K562 (cell line): ENCODE measurements around the gene HMGA1. TPM values are rescaled to one million over a fixed set of nuclear protein-coding genes. Genes with fewer than 3 reads are reported as not detected.

Experiments
- CHD1 ChIP-seq: fragments of 200-600 bp; sonication (generic); IDR thresholded peaks from one replicate; pipeline ENCODE4 v1.6.1; 2012; ENCODE audit warnings: mild to moderate bottlenecking, moderate library complexity, low read length, inconsistent platforms
- EGR1 ChIP-seq: fragments of 450-650 bp; conservative IDR thresholded peaks from 2 replicates; pipeline ENCODE4 v1.6.1; 2017; ENCODE audit warnings: mild to moderate bottlenecking
- GABPA ChIP-seq: fragments of 200-800 bp; sonication (Bioruptor generic); conservative IDR thresholded peaks from 2 replicates; pipeline ENCODE4 v1.6.1; 2016; ENCODE audit warnings: low read depth, missing genetic modification characterization, missing compliant biosample characterization
- JUND ChIP-seq, 2 experiments: IDR thresholded peaks; 2 replicates in 1 of 2; 3 replicates in 1 of 2; pipeline ENCODE4 v1.6.1; 2011; ENCODE audit warnings: borderline replicate concordance in 2 of 2, low read depth in 2 of 2, low read length in 2 of 2, improper control_type of control experiment in 1 of 2, missing biosample characterization in 1 of 2, missing genetic modification characterization in 1 of 2, missing genetic modification reagents in 1 of 2
- LARP7 ChIP-seq: fragments of 450-650 bp; IDR thresholded peaks from 2 replicates; pipeline ENCODE4 v1.6.1; 2016
- YBX1 ChIP-seq: fragments of 450-650 bp; IDR thresholded peaks from 2 replicates; pipeline ENCODE4 v1.7.1; 2016; ENCODE audit warnings: mild to moderate bottlenecking
- ZNF146 ChIP-seq: IDR thresholded peaks from one replicate; pipeline ENCODE4 v1.6.1; 2018; ENCODE audit warnings: missing compliant biosample characterization; ENCODE audit not compliant: unreplicated experiment
- ZNF253 ChIP-seq: fragments of 250-450 bp; sonication (Bioruptor Pico); conservative IDR thresholded peaks from 2 replicates; pipeline ENCODE4 v1.6.1; 2021; ENCODE audit warnings: mild to moderate bottlenecking
- ZNF444 ChIP-seq: fragments of 250-450 bp; sonication (Bioruptor Pico); IDR thresholded peaks from 2 replicates; pipeline ENCODE4 v1.4.0; 2020; ENCODE audit warnings: mild to moderate bottlenecking, moderate library complexity
- ZNF586 ChIP-seq: fragments of 450-650 bp; formaldehyde crosslinking; conservative IDR thresholded peaks from 2 replicates; pipeline ENCODE4 v1.4.0; 2020; ENCODE audit warnings: mild to moderate bottlenecking, moderate library complexity
- ZNF785 ChIP-seq: fragments of 250-450 bp; sonication (Bioruptor Pico); IDR thresholded peaks from 2 replicates; pipeline ENCODE4 v1.4.0; 2020; ENCODE audit warnings: mild to moderate bottlenecking
- polyA plus RNA-seq, 8 experiments: library from polyadenylated mRNA; depleted of rRNA in 4 of 8; stranded (reverse) in 5 of 8; unstranded in 3 of 8; fragments of >200 nt; fragmentation: Nextera tagmentation in 2 of 8; fragmentation: Illumina TruSeq in 1 of 8; extraction: Ambion mirVana in 2 of 8; extraction: Trizol in 1 of 8; gene quantifications; 2 replicates each; pipeline versions ENCODE4 v1.2.1 to v1.2.3, GENCODE V29; 2011 to 2014; ENCODE audit warnings: inconsistent platforms in 1 of 8, missing spikeins in 1 of 8
- total RNA-seq, 7 experiments: library from RNA; depleted of rRNA in 6 of 7; stranded (reverse); fragments of >200 nt in 6 of 7; fragmentation: Illumina TruSeq in 2 of 7; extraction: Trizol in 2 of 7; gene quantifications; 2 replicates each; pipeline versions ENCODE4 v1.2.1 to v1.2.3, GENCODE V29; 2011 to 2021; ENCODE audit warnings: low replicate concordance in 1 of 7
- TF ChIP-seq, protein P1 (sequence below): sonication (generic); formaldehyde crosslinking; IDR thresholded peaks from 2 replicates; pipeline ENCODE4 v1.8.0; 2023; ENCODE audit warnings: mild to moderate bottlenecking, missing genetic modification reagents
- TF ChIP-seq, protein P2 (sequence below): fragments of 450-650 bp; formaldehyde crosslinking; IDR thresholded peaks from 2 replicates; pipeline ENCODE4 v1.4.0; 2020; ENCODE audit warnings: mild to moderate bottlenecking, mixed read lengths
- TF ChIP-seq, protein P3 (sequence below), 2 experiments: fragments of 450-650 bp; IDR thresholded peaks; 2 replicates each; pipeline ENCODE4 v1.6.1; 2018; ENCODE audit warnings: mild to moderate bottlenecking in 2 of 2, low read depth in 1 of 2; ENCODE audit not compliant: partially characterized antibody in 2 of 2
- TF ChIP-seq, protein P4 (sequence below): fragments of 250-450 bp; sonication (Bioruptor Pico); IDR thresholded peaks from 2 replicates; pipeline ENCODE4 v1.8.0; 2021; ENCODE audit warnings: mild to moderate bottlenecking, moderate library complexity

The HMGA1 gene
- total and polyA plus RNA-seq, 9 of the 15 experiments (the other 6 are each of a cell fraction or from before 2014, with no cell fraction given), result 27.8 to 1,947 (median 594) TPM

DNA sequence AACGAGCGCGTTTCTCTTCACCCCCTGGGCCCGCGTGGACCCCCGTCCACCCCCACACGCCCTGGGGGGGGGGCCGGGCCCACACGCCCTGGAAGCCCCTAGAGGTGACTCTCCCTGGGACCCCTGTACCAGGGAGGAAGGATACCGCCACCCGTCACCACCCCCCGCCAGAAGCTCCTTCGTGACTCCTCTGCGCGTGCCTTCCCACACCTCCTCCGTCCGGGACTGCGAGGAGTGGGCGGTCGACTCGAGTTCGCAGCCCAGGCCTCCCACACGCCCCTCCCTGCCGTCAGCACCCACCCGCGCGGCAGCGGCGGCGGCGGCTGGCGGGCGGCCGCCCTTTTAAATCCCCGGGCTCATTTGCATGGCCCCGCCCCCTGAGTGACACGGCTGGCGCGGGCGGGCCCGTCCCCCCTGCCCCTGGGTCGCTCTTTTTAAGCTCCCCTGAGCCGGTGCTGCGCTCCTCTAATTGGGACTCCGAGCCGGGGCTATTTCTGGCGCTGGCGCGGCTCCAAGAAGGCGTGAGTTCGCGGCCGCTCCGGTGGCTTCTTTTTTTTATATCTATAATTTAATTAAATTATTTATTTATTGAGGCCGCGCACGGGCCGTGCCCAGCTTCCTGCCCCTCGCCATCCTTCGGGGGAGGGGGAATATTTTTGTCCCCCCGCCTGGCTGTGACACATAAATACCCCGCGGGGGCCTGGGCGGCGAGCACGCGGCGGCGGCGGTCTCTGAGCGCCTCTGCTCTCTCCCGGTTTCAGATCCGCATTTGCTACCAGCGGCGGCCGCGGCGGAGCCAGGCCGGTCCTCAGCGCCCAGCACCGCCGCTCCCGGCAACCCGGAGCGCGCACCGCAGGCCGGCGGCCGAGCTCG is at the start of gene HMGA1 (continued):
- TF ChIP-seq, protein P1, sequence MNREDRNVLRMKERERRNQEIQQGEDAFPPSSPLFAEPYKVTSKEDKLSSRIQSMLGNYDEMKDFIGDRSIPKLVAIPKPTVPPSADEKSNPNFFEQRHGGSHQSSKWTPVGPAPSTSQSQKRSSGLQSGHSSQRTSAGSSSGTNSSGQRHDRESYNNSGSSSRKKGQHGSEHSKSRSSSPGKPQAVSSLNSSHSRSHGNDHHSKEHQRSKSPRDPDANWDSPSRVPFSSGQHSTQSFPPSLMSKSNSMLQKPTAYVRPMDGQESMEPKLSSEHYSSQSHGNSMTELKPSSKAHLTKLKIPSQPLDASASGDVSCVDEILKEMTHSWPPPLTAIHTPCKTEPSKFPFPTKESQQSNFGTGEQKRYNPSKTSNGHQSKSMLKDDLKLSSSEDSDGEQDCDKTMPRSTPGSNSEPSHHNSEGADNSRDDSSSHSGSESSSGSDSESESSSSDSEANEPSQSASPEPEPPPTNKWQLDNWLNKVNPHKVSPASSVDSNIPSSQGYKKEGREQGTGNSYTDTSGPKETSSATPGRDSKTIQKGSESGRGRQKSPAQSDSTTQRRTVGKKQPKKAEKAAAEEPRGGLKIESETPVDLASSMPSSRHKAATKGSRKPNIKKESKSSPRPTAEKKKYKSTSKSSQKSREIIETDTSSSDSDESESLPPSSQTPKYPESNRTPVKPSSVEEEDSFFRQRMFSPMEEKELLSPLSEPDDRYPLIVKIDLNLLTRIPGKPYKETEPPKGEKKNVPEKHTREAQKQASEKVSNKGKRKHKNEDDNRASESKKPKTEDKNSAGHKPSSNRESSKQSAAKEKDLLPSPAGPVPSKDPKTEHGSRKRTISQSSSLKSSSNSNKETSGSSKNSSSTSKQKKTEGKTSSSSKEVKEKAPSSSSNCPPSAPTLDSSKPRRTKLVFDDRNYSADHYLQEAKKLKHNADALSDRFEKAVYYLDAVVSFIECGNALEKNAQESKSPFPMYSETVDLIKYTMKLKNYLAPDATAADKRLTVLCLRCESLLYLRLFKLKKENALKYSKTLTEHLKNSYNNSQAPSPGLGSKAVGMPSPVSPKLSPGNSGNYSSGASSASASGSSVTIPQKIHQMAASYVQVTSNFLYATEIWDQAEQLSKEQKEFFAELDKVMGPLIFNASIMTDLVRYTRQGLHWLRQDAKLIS (CRISPR knock-in tag), result peak; percentile 91; the same call in 1 of the 2 replicates
- TF ChIP-seq CHD1, result no peak
- peak; percentile 49 for TF ChIP-seq GABPA (tag)
- TF ChIP-seq JUND (IDR thresholded peaks at IDR 0.05; ENCODE audit: borderline replicate concordance, low read depth, low read length), result peak; percentile 44; the same call in 1 of the 2 replicates
- TF ChIP-seq JUND (tag; IDR thresholded peaks at IDR 0.05; ENCODE audit: borderline replicate concordance, low read depth, low read length), result no peak; the same call in 2 of the 3 replicates
- no peak for TF ChIP-seq ZNF586 (CRISPR knock-in tag)
- TF ChIP-seq, protein P2, sequence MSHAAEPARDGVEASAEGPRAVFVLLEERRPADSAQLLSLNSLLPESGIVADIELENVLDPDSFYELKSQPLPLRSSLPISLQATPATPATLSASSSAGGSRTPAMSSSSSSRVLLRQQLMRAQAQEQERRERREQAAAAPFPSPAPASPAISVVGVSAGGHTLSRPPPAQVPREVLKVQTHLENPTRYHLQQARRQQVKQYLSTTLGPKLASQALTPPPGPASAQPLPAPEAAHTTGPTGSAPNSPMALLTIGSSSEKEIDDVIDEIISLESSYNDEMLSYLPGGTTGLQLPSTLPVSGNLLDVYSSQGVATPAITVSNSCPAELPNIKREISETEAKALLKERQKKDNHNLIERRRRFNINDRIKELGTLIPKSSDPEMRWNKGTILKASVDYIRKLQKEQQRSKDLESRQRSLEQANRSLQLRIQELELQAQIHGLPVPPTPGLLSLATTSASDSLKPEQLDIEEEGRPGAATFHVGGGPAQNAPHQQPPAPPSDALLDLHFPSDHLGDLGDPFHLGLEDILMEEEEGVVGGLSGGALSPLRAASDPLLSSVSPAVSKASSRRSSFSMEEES, result no peak
- TF ChIP-seq, protein P3, sequence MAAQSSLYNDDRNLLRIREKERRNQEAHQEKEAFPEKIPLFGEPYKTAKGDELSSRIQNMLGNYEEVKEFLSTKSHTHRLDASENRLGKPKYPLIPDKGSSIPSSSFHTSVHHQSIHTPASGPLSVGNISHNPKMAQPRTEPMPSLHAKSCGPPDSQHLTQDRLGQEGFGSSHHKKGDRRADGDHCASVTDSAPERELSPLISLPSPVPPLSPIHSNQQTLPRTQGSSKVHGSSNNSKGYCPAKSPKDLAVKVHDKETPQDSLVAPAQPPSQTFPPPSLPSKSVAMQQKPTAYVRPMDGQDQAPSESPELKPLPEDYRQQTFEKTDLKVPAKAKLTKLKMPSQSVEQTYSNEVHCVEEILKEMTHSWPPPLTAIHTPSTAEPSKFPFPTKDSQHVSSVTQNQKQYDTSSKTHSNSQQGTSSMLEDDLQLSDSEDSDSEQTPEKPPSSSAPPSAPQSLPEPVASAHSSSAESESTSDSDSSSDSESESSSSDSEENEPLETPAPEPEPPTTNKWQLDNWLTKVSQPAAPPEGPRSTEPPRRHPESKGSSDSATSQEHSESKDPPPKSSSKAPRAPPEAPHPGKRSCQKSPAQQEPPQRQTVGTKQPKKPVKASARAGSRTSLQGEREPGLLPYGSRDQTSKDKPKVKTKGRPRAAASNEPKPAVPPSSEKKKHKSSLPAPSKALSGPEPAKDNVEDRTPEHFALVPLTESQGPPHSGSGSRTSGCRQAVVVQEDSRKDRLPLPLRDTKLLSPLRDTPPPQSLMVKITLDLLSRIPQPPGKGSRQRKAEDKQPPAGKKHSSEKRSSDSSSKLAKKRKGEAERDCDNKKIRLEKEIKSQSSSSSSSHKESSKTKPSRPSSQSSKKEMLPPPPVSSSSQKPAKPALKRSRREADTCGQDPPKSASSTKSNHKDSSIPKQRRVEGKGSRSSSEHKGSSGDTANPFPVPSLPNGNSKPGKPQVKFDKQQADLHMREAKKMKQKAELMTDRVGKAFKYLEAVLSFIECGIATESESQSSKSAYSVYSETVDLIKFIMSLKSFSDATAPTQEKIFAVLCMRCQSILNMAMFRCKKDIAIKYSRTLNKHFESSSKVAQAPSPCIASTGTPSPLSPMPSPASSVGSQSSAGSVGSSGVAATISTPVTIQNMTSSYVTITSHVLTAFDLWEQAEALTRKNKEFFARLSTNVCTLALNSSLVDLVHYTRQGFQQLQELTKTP (IDR thresholded peaks at IDR 0.05; ENCODE audit: low read depth in 1 of 2, partially characterized antibody in 2 of 2), result peak in 1 of 2 experiments; percentile 59
- peak; percentile 62; the same call in 1 of the 2 replicates for TF ChIP-seq LARP7
- no peak for TF ChIP-seq ZNF146
- no peak for TF ChIP-seq YBX1
- TF ChIP-seq ZNF785 (CRISPR knock-in tag), result no peak
- TF ChIP-seq EGR1, result peak; percentile 99
- no peak for TF ChIP-seq ZNF444 (CRISPR knock-in tag)
- TF ChIP-seq, protein P4, sequence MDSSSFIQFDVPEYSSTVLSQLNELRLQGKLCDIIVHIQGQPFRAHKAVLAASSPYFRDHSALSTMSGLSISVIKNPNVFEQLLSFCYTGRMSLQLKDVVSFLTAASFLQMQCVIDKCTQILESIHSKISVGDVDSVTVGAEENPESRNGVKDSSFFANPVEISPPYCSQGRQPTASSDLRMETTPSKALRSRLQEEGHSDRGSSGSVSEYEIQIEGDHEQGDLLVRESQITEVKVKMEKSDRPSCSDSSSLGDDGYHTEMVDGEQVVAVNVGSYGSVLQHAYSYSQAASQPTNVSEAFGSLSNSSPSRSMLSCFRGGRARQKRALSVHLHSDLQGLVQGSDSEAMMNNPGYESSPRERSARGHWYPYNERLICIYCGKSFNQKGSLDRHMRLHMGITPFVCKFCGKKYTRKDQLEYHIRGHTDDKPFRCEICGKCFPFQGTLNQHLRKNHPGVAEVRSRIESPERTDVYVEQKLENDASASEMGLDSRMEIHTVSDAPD (CRISPR knock-in tag), result no peak
- TF ChIP-seq ZNF253 (CRISPR knock-in tag), result no peak
